ENCODE data around the gene LHX4.

The LHX4 gene

DNA sequence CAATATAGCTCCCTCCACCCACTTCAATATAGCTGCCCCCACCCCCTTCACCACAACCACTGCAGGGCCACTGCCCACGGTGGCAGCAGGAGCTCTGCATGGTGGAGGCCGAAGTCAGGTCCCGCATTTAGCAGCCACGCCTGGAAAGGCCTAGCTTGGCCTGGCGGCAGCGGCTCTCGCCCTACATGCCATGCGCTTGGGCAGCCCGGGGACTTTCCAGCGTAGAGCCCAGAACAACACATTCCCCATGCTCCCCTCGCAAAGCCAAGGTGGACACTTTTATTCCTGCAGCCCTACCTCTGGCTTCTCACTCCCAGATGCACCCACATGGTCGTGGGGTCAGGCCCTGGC, 37.1 kb downstream of the LHX4 start:
- H3K4me3 ChIP-seq (ENCODE audit: low read length) = no peak overlapping the region
- no CpG with 5 or more reads among the region's 12 CpGs for WGBS (ENCODE audit: insufficient coverage, insufficient read length)

GRCh38 chr1:180267761-180268555, 37.9 kb downstream of the LHX4 start:
- Histone ChIP-seq H3K4me3 (ENCODE audit: low read length) (no peak overlapping the region), H3K27ac (ENCODE audit: low read length) (no peak overlapping the region), H3K36me3 (ENCODE audit: control insufficient read depth, insufficient read depth, low read length) (no peaks in the 10 kb centered on the region), H3K4me1 (ENCODE audit: control insufficient read depth, insufficient read depth, low read length) (peaks cover 15% of the 10 kb centered on the region), H3K27me3 (ENCODE audit: control insufficient read depth, insufficient read depth, low read length) (no peaks in the 10 kb centered on the region), H3K9me3 (ENCODE audit: control insufficient read depth, insufficient read depth, low read length) (no peaks in the 10 kb centered on the region)
- DNase-seq (ENCODE audit: low read depth, low spot score) = no peak
- WGBS (ENCODE audit: insufficient coverage, insufficient read length) = no CpG with 5 or more reads among the region's 5 CpGs

More for the DNA sequence above, 37.1 kb downstream of the LHX4 start:
- no peak for DNase-seq (ENCODE audit: low read depth, low spot score)
- Histone ChIP-seq H3K9me3 (ENCODE audit: control insufficient read depth, insufficient read depth, low read length) (no peaks in the 10 kb centered on the region), H3K27ac (ENCODE audit: low read length) (no peak overlapping the region), H3K27me3 (ENCODE audit: control insufficient read depth, insufficient read depth, low read length) (no peaks in the 10 kb centered on the region), H3K4me1 (ENCODE audit: control insufficient read depth, insufficient read depth, low read length) (peaks cover 15% of the 10 kb centered on the region), H3K36me3 (ENCODE audit: control insufficient read depth, insufficient read depth, low read length) (no peaks in the 10 kb centered on the region)

- DNase-seq (ENCODE audit: low read depth, low spot score) = no peak
- WGBS (ENCODE audit: insufficient coverage, insufficient read length) = no CpG with 5 or more reads among the region's 9 CpGs
- no peak overlapping the region for H3K4me3 ChIP-seq (ENCODE audit: low read length)
- H3K27me3 ChIP-seq (ENCODE audit: control insufficient read depth, insufficient read depth, low read length) = no peaks in the 10 kb centered on the region
- H3K36me3 ChIP-seq (ENCODE audit: control insufficient read depth, insufficient read depth, low read length) = no peaks in the 10 kb centered on the region
- peaks cover 15% of the 10 kb centered on the region for H3K4me1 ChIP-seq (ENCODE audit: control insufficient read depth, insufficient read depth, low read length)
- no peak overlapping the region for H3K27ac ChIP-seq (ENCODE audit: low read length)
- H3K9me3 ChIP-seq (ENCODE audit: control insufficient read depth, insufficient read depth, low read length) = no peaks in the 10 kb centered on the region
Observed at GRCh38 chr1:180268556-180269075, 38.6 kb downstream of the LHX4 start.

- WGBS (ENCODE audit: insufficient coverage, insufficient read length) = no CpG with 5 or more reads among the region's 14 CpGs
- H3K36me3 ChIP-seq (ENCODE audit: control insufficient read depth, insufficient read depth, low read length) = 0 out of 2 replicates have a peak, but pooled peaks cover 2% of the 10 kb centered on the region
- no peaks in the 10 kb centered on the region for H3K27me3 ChIP-seq (ENCODE audit: control insufficient read depth, insufficient read depth, low read length)
- no peak overlapping the region for H3K4me3 ChIP-seq (ENCODE audit: low read length)
- peak; percentile 35 for DNase-seq (ENCODE audit: low read depth, low spot score)
- no peak overlapping the region for H3K27ac ChIP-seq (ENCODE audit: low read length)
- no peaks in the 10 kb centered on the region for H3K9me3 ChIP-seq (ENCODE audit: control insufficient read depth, insufficient read depth, low read length)
- H3K4me1 ChIP-seq (ENCODE audit: control insufficient read depth, insufficient read depth, low read length) = peaks cover 15% of the 10 kb centered on the region
Observed at GRCh38 chr1:180269645-180270529, 39.8 kb downstream of the LHX4 start.

GRCh38 chr1:180270530-180271271, 40.6 kb downstream of the LHX4 start:
- DNase-seq (ENCODE audit: low read depth, low spot score) = no peak
- H3K4me3 ChIP-seq (ENCODE audit: low read length) = no peak overlapping the region
- no peaks in the 10 kb centered on the region for H3K27me3 ChIP-seq (ENCODE audit: control insufficient read depth, insufficient read depth, low read length)
- WGBS (ENCODE audit: insufficient coverage, insufficient read length) = no CpG with 5 or more reads among the region's 8 CpGs
- H3K27ac ChIP-seq (ENCODE audit: low read length) = no peak overlapping the region
- no peaks in the 10 kb centered on the region for H3K9me3 ChIP-seq (ENCODE audit: control insufficient read depth, insufficient read depth, low read length)
- H3K36me3 ChIP-seq (ENCODE audit: control insufficient read depth, insufficient read depth, low read length) = 0 out of 2 replicates have a peak, but pooled peaks cover 2% of the 10 kb centered on the region
- peaks cover 13% of the 10 kb centered on the region for H3K4me1 ChIP-seq (ENCODE audit: control insufficient read depth, insufficient read depth, low read length)

DNA sequence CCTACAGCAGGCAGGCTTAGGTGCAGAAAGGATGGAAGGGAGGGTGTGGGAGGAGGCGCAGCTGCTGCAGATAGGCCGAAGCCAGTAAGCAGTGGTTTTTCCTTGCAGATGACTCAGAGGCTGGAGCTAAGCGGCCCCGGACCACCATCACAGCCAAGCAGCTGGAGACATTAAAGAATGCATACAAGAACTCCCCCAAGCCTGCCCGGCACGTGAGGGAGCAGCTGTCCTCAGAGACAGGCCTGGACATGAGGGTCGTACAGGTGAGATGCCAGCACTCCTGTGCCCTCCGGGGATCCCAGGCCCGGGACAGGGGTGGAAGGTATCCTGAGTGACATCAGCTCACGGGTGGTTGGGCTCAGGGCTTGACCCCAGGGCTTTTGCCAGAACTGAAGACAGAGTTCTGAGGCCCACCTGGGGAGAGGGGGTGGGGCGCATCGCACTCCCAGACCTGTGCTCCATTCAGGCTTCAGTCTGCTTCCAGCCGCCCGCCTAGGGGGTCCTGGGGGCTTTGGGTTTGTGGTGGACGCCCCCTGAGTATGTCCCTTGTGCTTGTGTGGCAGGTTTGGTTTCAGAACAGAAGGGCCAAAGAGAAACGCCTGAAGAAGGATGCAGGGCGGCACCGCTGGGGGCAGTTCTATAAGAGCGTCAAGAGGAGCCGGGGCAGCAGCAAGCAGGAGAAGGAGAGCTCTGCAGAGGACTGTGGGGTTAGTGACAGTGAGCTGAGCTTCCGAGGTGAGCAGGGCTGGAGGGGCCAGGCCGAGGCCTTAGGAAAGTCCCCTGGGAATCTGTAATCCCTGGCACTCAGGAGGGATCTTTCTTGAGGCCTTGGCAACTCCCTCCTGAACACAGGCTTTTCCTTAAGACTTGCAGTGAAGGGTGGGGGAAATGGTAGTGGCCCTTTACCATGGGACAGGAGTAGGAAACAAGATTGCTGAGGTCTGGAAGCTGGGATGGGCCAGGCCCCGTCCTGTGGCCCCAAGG, 41.5 kb downstream of the LHX4 start:
- Histone ChIP-seq H3K27me3 (ENCODE audit: control insufficient read depth, insufficient read depth, low read length) (no peaks in the 10 kb centered on the region), H3K36me3 (ENCODE audit: control insufficient read depth, insufficient read depth, low read length) (0 out of 2 replicates have a peak, but pooled peaks cover 2% of the 10 kb centered on the region), H3K9me3 (ENCODE audit: control insufficient read depth, insufficient read depth, low read length) (no peaks in the 10 kb centered on the region), H3K4me3 (ENCODE audit: low read length) (no peak overlapping the region), H3K4me1 (ENCODE audit: control insufficient read depth, insufficient read depth, low read length) (peaks cover 13% of the 10 kb centered on the region), H3K27ac (ENCODE audit: low read length) (no peak overlapping the region)
- WGBS (ENCODE audit: insufficient coverage, insufficient read length) = no CpG with 5 or more reads among the region's 23 CpGs
- DNase-seq (ENCODE audit: low read depth, low spot score) = no peak

- WGBS (ENCODE audit: insufficient coverage, insufficient read length) = no CpG with 5 or more reads among the region's 4 CpGs
- Histone ChIP-seq H3K9me3 (ENCODE audit: control insufficient read depth, insufficient read depth, low read length) (no peaks in the 10 kb centered on the region), H3K27me3 (ENCODE audit: control insufficient read depth, insufficient read depth, low read length) (no peaks in the 10 kb centered on the region), H3K27ac (ENCODE audit: low read length) (no peak overlapping the region), H3K36me3 (ENCODE audit: control insufficient read depth, insufficient read depth, low read length) (0 out of 2 replicates have a peak, but pooled peaks cover 2% of the 10 kb centered on the region), H3K4me1 (ENCODE audit: control insufficient read depth, insufficient read depth, low read length) (peaks cover 13% of the 10 kb centered on the region), H3K4me3 (ENCODE audit: low read length) (no peak overlapping the region)
- DNase-seq (ENCODE audit: low read depth, low spot score) = no peak
Observed at GRCh38 chr1:180272395-180272794, 42.3 kb downstream of the LHX4 start.

DNA sequence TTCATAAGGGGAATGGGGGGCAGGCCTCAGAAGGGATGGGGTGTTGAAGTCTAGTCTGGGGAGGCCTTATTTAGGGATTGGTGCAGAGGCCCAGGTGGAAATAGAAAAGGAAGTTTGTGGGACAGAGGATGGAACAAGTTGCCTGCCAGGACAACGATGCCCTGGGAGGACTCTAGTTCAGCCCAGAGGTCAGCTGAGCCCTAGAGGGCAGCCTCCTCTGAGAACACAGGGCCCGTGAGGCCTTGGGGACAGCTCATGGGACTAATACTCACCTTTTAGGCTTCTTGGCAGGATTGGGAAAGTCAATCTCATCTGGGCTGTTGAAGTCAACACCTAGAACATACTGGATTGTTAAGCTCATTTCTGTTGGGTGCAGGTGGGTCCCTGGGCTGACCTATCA, 43.0 kb downstream of the LHX4 start:
- 0 out of 2 replicates have a peak, but pooled peaks cover 2% of the 10 kb centered on the region for H3K36me3 ChIP-seq (ENCODE audit: control insufficient read depth, insufficient read depth, low read length)
- no CpG with 5 or more reads among the region's 2 CpGs for WGBS (ENCODE audit: insufficient coverage, insufficient read length)
- H3K9me3 ChIP-seq (ENCODE audit: control insufficient read depth, insufficient read depth, low read length) = no peaks in the 10 kb centered on the region
- no peak overlapping the region for H3K4me3 ChIP-seq (ENCODE audit: low read length)
- H3K4me1 ChIP-seq (ENCODE audit: control insufficient read depth, insufficient read depth, low read length) = peaks cover 13% of the 10 kb centered on the region
- H3K27me3 ChIP-seq (ENCODE audit: control insufficient read depth, insufficient read depth, low read length) = no peaks in the 10 kb centered on the region
- DNase-seq (ENCODE audit: low read depth, low spot score) = no peak
- no peak overlapping the region for H3K27ac ChIP-seq (ENCODE audit: low read length)

GRCh38 chr1:180274221-180274620, 44.2 kb downstream of the LHX4 start:
- 0 out of 2 replicates have a peak, but pooled peaks cover 2% of the 10 kb centered on the region for H3K36me3 ChIP-seq (ENCODE audit: control insufficient read depth, insufficient read depth, low read length)
- no CpG with 5 or more reads among the region's 11 CpGs for WGBS (ENCODE audit: insufficient coverage, insufficient read length)
- H3K4me3 ChIP-seq (ENCODE audit: low read length) = no peak overlapping the region
- H3K27me3 ChIP-seq (ENCODE audit: control insufficient read depth, insufficient read depth, low read length) = no peaks in the 10 kb centered on the region
- no peak for DNase-seq (ENCODE audit: low read depth, low spot score)
- H3K4me1 ChIP-seq (ENCODE audit: control insufficient read depth, insufficient read depth, low read length) = peaks cover 10% of the 10 kb centered on the region
- H3K27ac ChIP-seq (ENCODE audit: low read length) = no peak overlapping the region
- no peaks in the 10 kb centered on the region for H3K9me3 ChIP-seq (ENCODE audit: control insufficient read depth, insufficient read depth, low read length)

All from iPS DF 6.9 (cell line).